GM21619 (cell line): ENCODE data around the gene ABHD12B.

Experiments
- ATAC-seq: cut with Tn5 transposase; IDR thresholded peaks from one replicate; pipeline ENCODE4 v1.9.1; 2021; ENCODE audit not compliant: unreplicated experiment

Gene ABHD12B

GRCh38 chr14:50837850-50838470 lies 33.9 kb upstream of the ABHD12B start:
- ATAC-seq = no peak

GRCh38 chr14:50839048-50839447 lies 32.8 kb upstream of the ABHD12B start:
- ATAC-seq = no peak

- no peak for ATAC-seq
These were observed 32.2 kb upstream of the ABHD12B start for GRCh38 chr14:50839691-50840090.

GRCh38 chr14:50844391-50844790 lies 27.5 kb upstream of the ABHD12B start:
- ATAC-seq = no peak

GRCh38 chr14:50845166-50845565 lies 26.7 kb upstream of the ABHD12B start:
- ATAC-seq = no peak

GRCh38 chr14:50846226-50846880 lies 25.5 kb upstream of the ABHD12B start:
- no peak for ATAC-seq

GRCh38 chr14:50853891-50854290 lies 18.0 kb upstream of the ABHD12B start:
- no peak for ATAC-seq

GRCh38 chr14:50854521-50854920 lies 17.3 kb upstream of the ABHD12B start:
- ATAC-seq = no peak

- ATAC-seq = no peak
These were observed 16.3 kb upstream of the ABHD12B start for GRCh38 chr14:50855558-50855957.

- no peak for ATAC-seq
These were observed 15.2 kb upstream of the ABHD12B start for GRCh38 chr14:50856660-50857059.

GRCh38 chr14:50859296-50859624 lies 12.6 kb upstream of the ABHD12B start:
- ATAC-seq = peak; percentile 6

GRCh38 chr14:50860478-50861086 lies 11.3 kb upstream of the ABHD12B start:
- no peak for ATAC-seq

GRCh38 chr14:50862036-50862570 lies 9.8 kb upstream of the ABHD12B start:
- ATAC-seq = no peak

- no peak for ATAC-seq
These were observed 7.6 kb upstream of the ABHD12B start for GRCh38 chr14:50864237-50864636.

GRCh38 chr14:50864946-50865345 lies 6.9 kb upstream of the ABHD12B start:
- no peak for ATAC-seq

- no peak for ATAC-seq
These were observed 6.3 kb upstream of the ABHD12B start for GRCh38 chr14:50865391-50866076.

GRCh38 chr14:50871228-50871627 lies 625 bp upstream of the ABHD12B start:
- ATAC-seq = no peak

- no peak for ATAC-seq
These were observed 2.9 kb downstream of the ABHD12B start for GRCh38 chr14:50874757-50875156.

- ATAC-seq = peak; percentile 96
These were observed 3.7 kb downstream of the ABHD12B start for GRCh38 chr14:50875359-50876070.

- no peak for ATAC-seq
These were observed 11.3 kb downstream of the ABHD12B start for GRCh38 chr14:50882932-50883826.
